VCaP (cell line): Measurements from ENCODE around the gene CIAO2B.

Experiments used
- H3K27ac ChIP-seq: fragments of 450-650 bp; 2 replicates; pipeline ENCODE4 v1.5.1; 2017
- CTCF ChIP-seq: fragments of 450-650 bp; conservative IDR thresholded peaks from 2 replicates; pipeline ENCODE4 v1.5.1; 2017; ENCODE audit warnings: mild to moderate bottlenecking, moderate library complexity

The CIAO2B gene

DNA sequence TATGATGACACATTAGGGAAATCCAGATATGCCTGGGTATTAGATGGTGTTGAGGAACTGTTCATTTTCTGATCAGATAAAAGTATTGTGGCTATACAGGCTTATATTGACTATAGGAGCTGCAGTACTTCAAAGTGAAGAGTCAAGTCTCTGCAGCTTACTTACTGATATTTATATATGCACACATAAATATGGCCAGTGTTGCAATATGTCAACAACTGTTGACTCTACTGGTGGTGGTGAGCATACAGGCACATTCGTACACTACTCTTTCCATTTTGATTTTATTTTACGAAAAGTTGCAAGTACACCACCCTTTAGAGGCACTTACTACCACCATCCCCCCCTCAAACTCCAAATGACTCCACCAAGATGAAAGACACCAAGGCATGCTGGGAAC lies 2.5 kb downstream of the CIAO2B start:
- H3K27ac ChIP-seq, result no peak overlapping the region
- TF ChIP-seq CTCF, result no peak

DNA sequence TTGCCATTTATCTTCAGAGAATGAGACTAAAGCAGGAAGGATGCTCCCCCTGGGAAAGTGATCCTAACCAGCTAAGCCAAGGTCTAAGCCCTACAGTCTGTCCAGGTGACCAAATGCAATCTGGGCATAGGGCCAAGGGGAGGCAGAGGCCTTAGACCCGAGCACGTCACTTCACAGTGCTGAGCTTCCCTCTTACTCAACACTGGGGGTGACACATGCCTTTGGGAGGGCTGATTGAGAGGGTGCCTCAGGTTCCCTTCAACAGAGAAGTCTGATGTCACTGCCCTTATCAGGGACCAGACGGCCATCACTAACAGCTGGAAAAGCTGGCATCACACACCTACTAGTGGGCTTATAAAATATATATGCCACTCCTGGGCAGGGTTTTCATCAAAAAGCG lies 4.0 kb downstream of the CIAO2B start:
- no peak overlapping the region for H3K27ac ChIP-seq
- TF ChIP-seq CTCF, result no peak

DNA sequence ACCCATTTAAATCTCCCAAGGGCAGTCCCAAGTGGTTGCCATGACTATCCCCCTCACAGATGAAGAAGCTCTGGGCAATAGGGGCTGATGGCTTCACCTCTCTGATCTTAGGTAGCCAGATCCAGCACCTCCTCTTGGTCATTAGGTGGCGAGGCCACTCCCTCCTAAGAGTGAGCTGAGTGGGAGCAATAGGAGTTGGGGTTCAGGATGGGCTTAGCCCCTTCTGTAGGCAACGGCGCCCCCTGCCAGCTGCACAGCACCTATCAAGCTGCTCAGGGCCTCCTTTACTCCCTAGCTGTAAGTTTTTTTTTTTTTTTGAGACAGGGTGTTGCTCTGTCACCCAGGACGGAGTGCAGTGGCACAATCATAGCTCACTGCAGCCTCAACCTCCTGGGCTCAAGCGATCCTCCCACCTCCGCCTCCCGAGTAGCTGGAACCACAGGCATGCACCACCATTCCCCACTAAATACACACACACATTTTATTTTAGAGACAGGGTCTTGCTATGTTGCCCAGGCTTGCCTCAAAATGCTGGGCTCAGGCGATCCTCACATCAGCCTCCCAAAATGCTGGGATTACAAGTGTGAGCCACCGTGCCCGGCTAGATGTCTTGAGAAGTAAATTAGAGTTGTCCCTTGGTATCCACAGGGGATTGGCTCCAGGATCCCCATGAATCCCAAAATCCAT lies 5.4 kb downstream of the CIAO2B start:
- H3K27ac ChIP-seq, result no peak overlapping the region
- no peak for TF ChIP-seq CTCF

- no peak overlapping the region for H3K27ac ChIP-seq
- TF ChIP-seq CTCF, result no peak
Measured at GRCh38 chr16:66927918-66928649, 6.1 kb downstream of the CIAO2B start.

DNA sequence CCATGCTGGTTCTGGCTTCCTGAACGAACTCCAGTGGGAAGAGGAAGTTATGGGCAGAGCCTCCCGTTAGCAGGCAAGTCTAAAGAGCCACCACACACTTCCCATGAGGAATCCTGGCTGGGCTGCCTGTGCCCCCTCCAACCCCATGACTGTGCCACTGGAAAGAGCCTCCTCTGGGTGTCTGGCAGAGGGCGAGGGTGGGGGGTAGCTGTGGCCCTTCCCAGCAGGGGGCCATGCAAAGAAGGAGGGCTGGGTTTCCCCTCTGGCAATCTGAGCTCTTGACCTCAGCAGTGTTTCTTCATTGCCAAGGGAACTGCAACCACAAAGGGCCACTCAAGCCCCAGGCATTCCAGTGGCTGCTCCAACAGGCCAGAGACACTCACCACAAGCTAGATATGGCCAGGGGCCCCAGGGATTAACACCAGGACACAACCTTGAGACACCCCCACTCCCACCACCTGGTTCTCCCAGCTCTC lies 7.2 kb downstream of the CIAO2B start:
- TF ChIP-seq CTCF, result no peak
- H3K27ac ChIP-seq, result no peak overlapping the region

- H3K27ac ChIP-seq, result no peak overlapping the region
- no peak for TF ChIP-seq CTCF
Measured at GRCh38 chr16:66926171-66926947, 7.8 kb downstream of the CIAO2B start.

GRCh38 chr16:66925322-66925840 lies 8.8 kb downstream of the CIAO2B start, which contains the start of gene RRAD:
RRAD (minus strand) TSS chr16:66925535; CDS start chr16:66925179, 356 bp downstream.
- no peak within 1 kb of the TSS for H3K27ac ChIP-seq
- no peak for TF ChIP-seq CTCF
